HK-2 (cell line): ENCODE measurements around the gene TSHZ2.
"Not testable (repeated sequence)": the region's sequence is repeated elsewhere in the genome, so short reads cannot be mapped to it uniquely, and the experiment has no call there.

Experiments
- DNase-seq: peaks from one replicate; pipeline ENCODE4 v3.0.0-alpha.2; 2018; ENCODE audit not compliant: unreplicated experiment

The TSHZ2 gene

GRCh38 chr20:53453076-53453475 lies 480.9 kb downstream of the TSHZ2 start:
- no peak for DNase-seq

- DNase-seq = no peak
These were observed 482.6 kb downstream of the TSHZ2 start for GRCh38 chr20:53454675-53455276.

- no peak for DNase-seq
These were observed 491.2 kb downstream of the TSHZ2 start for GRCh38 chr20:53463101-53463972.

- DNase-seq = no peak
These were observed 494.1 kb downstream of the TSHZ2 start for GRCh38 chr20:53466279-53466678.

GRCh38 chr20:53468587-53468986 lies 496.4 kb downstream of the TSHZ2 start:
- no peak for DNase-seq

GRCh38 chr20:53472859-53473258 lies 500.7 kb downstream of the TSHZ2 start:
- DNase-seq = not testable (repeated sequence)

- no peak for DNase-seq
These were observed 508.8 kb downstream of the TSHZ2 start for GRCh38 chr20:53480913-53481312.

- DNase-seq = no peak
These were observed 515.5 kb downstream of the TSHZ2 start for GRCh38 chr20:53487461-53488200.

GRCh38 chr20:53488775-53489272 lies 516.7 kb downstream of the TSHZ2 start:
- DNase-seq = no peak

- DNase-seq = no peak
These were observed 517.4 kb downstream of the TSHZ2 start for GRCh38 chr20:53489528-53489927.

- DNase-seq = no peak
These were observed 518.5 kb downstream of the TSHZ2 start for GRCh38 chr20:53490620-53491019.

- DNase-seq = no peak
These were observed 519.3 kb downstream of the TSHZ2 start for GRCh38 chr20:53491462-53491861.

- no peak for DNase-seq
These were observed 520.1 kb downstream of the TSHZ2 start for GRCh38 chr20:53492212-53492611.

- no peak for DNase-seq
These were observed 521.2 kb downstream of the TSHZ2 start for GRCh38 chr20:53493311-53493857.

- no peak for DNase-seq
These were observed 522.6 kb downstream of the TSHZ2 start for GRCh38 chr20:53494753-53495152.

- no peak for DNase-seq
These were observed 523.4 kb downstream of the TSHZ2 start for GRCh38 chr20:53495398-53496092.

GRCh38 chr20:53497246-53497645 lies 525.1 kb downstream of the TSHZ2 start:
- DNase-seq = no peak

GRCh38 chr20:53498341-53498740 lies 526.2 kb downstream of the TSHZ2 start:
- DNase-seq = no peak

- DNase-seq = no peak
These were observed 528.5 kb downstream of the TSHZ2 start for GRCh38 chr20:53500651-53501050.

- no peak for DNase-seq
These were observed 530.7 kb downstream of the TSHZ2 start for GRCh38 chr20:53502820-53503219.

GRCh38 chr20:53503517-53503919 lies 531.4 kb downstream of the TSHZ2 start:
- no peak for DNase-seq
